Esophagus muscularis mucosa (tissue), 4 donors: ENCODE results near the gene SERPINB10. TPM values are rescaled to one million over a fixed set of nuclear protein-coding genes. Genes with fewer than 3 reads are reported as not detected.

ENCODE experiments used
- DNase-seq: peaks from one replicate; pipeline ENCODE4 v3.0.0-alpha.2; 2017; ENCODE audit errors: extremely low spot score
- H3K27ac ChIP-seq, 4 donors: fragments of 200-600 bp; sonication (generic); replicated peaks in 1 of 4; 1 replicate in 3 of 4; 2 replicates in 1 of 4; pipeline ENCODE4 v1.5.1; 2016 to 2019; ENCODE audit warnings: mild to moderate bottlenecking in 1 of 4
- H3K27me3 ChIP-seq, 4 donors: fragments of 200-600 bp; sonication (generic); one replicate each; pipeline versions ENCODE4 v1.5.1 to v1.6.0; 2016 to 2019
- H3K36me3 ChIP-seq, 4 donors: fragments of 200-600 bp; sonication (generic); one replicate each; pipeline ENCODE4 v1.5.1; 2016 to 2019
- H3K4me1 ChIP-seq, 4 donors: fragments of 200-600 bp; sonication (generic); one replicate each; pipeline ENCODE4 v1.5.1; 2016 to 2019
- H3K4me3 ChIP-seq, 4 donors: fragments of 200-600 bp; sonication (generic); 1 replicate in 2 of 4; 2 replicates in 2 of 4; pipeline ENCODE4 v1.5.1; 2016 to 2019; ENCODE audit warnings: mild to moderate bottlenecking in 4 of 4, moderate library complexity in 1 of 4
- H3K9me3 ChIP-seq, 4 donors: fragments of 200-600 bp; sonication (generic); 1 replicate in 3 of 4; 2 replicates in 1 of 4; pipeline ENCODE4 v1.5.1; 2016 to 2019
- CTCF ChIP-seq, 3 experiments: fragments of 200-600 bp in 2 of 3; fragments of 450-650 bp in 1 of 3; sonication (generic) in 2 of 3; IDR thresholded peaks; one replicate each; pipeline ENCODE4 v1.5.1; 2017 to 2019; ENCODE audit warnings: antibody characterized with exemption in 3 of 3, mild to moderate bottlenecking in 2 of 3, moderate library complexity in 1 of 3
- EP300 ChIP-seq: sonication (generic); formaldehyde crosslinking; IDR thresholded peaks from one replicate; pipeline ENCODE4 v1.6.1; 2017; ENCODE audit warnings: antibody characterized with exemption
- POLR2A ChIP-seq: fragments of 450-650 bp; IDR thresholded peaks from one replicate; pipeline ENCODE4 v1.6.1; 2017; ENCODE audit warnings: antibody characterized with exemption, moderate library complexity, mild to moderate bottlenecking, low read depth
- POLR2AphosphoS5 ChIP-seq, 2 donors: sonication (generic); formaldehyde crosslinking; IDR thresholded peaks; one replicate each; pipeline ENCODE4 v1.6.1; 2017; ENCODE audit warnings: antibody characterized with exemption in 2 of 2
- WGBS: methylation state at CpG from one replicate; pipeline ENCODE4 v1.1.5; 2018; 5-methylcytosine and 5-hydroxymethylcytosine counted together
- intact Hi-C: fragments of 100-400 bp; cut with DNase I; formaldehyde crosslinking; loops from one replicate; pipeline ENCODE4 v1.15.1; 2023
- total RNA-seq, 4 donors: library from RNA; depleted of rRNA; stranded (reverse); fragments of >200 nt; gene quantifications; one replicate each; pipeline versions ENCODE4 v1.1.0 to v1.2.1, GENCODE V29; 2016

The SERPINB10 gene
- total RNA-seq, 4 donors from 2014 or later, result 2.3 TPM; not detected in 3

GRCh38 chr18:63962137-63962536, 54.4 kb downstream of the SERPINB10 start:
- peaks cover 0 to 3% (median 0%) of the 10 kb centered on the region in 4 donors for H3K4me1 ChIP-seq
- no peaks in the 10 kb centered on the region for H3K9me3 ChIP-seq
- no peak for TF ChIP-seq CTCF (IDR thresholded peaks at IDR 0.05)
- no peak for TF ChIP-seq POLR2A
- no peak for TF ChIP-seq EP300
- TF ChIP-seq POLR2AphosphoS5 (IDR thresholded peaks at IDR 0.05), result no peak
- intact Hi-C loops, result loop anchor here (2.0 kb wide), 1 partner anchor 33 kb away; no protein-coding TSS in a partner anchor
- DNase-seq, result no peak
- H3K27ac ChIP-seq, result no peak overlapping the region
- WGBS, result 35% methylated on average over 1 of the region's 1 CpG
- no peaks in the 10 kb centered on the region for H3K36me3 ChIP-seq
- no peak overlapping the region for H3K4me3 ChIP-seq
- peaks cover 0 to 12% (median 0%) of the 10 kb centered on the region in 4 donors for H3K27me3 ChIP-seq

GRCh38 chr18:63963615-63964256, 56.0 kb downstream of the SERPINB10 start:
- intact Hi-C loops, result loop anchor here (2.0 kb wide), 2 partner anchors 15 to 31 kb away; no protein-coding TSS in a partner anchor
- Histone ChIP-seq H3K9me3 (no peaks in the 10 kb centered on the region), H3K27ac (no peak overlapping the region), H3K4me1 (peaks cover 0 to 3% (median 0%) of the 10 kb centered on the region in 4 donors), H3K27me3 (peaks cover 0 to 12% (median 0%) of the 10 kb centered on the region in 4 donors), H3K36me3 (no peaks in the 10 kb centered on the region), H3K4me3 (no peak overlapping the region)
- no peak for DNase-seq
- peak; percentile 65 to 86 (median 72) for TF ChIP-seq CTCF (IDR thresholded peaks at IDR 0.05)
- no peak for TF ChIP-seq POLR2AphosphoS5 (IDR thresholded peaks at IDR 0.05)
- 71% methylated on average over 1 of the region's 1 CpG for WGBS

- intact Hi-C loops, result loop anchor here (2.0 kb wide), 1 partner anchor 14 kb away; no protein-coding TSS in a partner anchor
- Histone ChIP-seq H3K4me1 (peaks cover 5 to 9% (median 8%) of the 10 kb centered on the region in 4 donors), H3K9me3 (no peaks in the 10 kb centered on the region), H3K4me3 (no peak overlapping the region), H3K27ac (no peak overlapping the region), H3K36me3 (no peaks in the 10 kb centered on the region), H3K27me3 (peaks cover 0 to 12% (median 0%) of the 10 kb centered on the region in 4 donors)
- no peak for TF ChIP-seq CTCF (IDR thresholded peaks at IDR 0.05)
- no peak for TF ChIP-seq EP300
- no peak for TF ChIP-seq POLR2AphosphoS5 (IDR thresholded peaks at IDR 0.05)
- no peak for TF ChIP-seq POLR2A
- no peak for DNase-seq
These were observed 57.1 kb downstream of the SERPINB10 start for GRCh38 chr18:63964908-63965307.

GRCh38 chr18:63965716-63966330, 58.1 kb downstream of the SERPINB10 start:
- WGBS, result 71% methylated on average over 5 of the region's 5 CpGs
- no peak overlapping the region for H3K4me3 ChIP-seq
- intact Hi-C loops, result loop anchor here (2.0 kb wide), 1 partner anchor 13 kb away; no protein-coding TSS in a partner anchor
- H3K27me3 ChIP-seq, result peaks cover 0 to 12% (median 0%) of the 10 kb centered on the region in 4 donors
- no peak overlapping the region for H3K27ac ChIP-seq
- DNase-seq, result no peak
- H3K36me3 ChIP-seq, result no peaks in the 10 kb centered on the region
- no peaks in the 10 kb centered on the region for H3K9me3 ChIP-seq
- peaks cover 5 to 12% (median 10%) of the 10 kb centered on the region in 4 donors for H3K4me1 ChIP-seq
- TF ChIP-seq EP300 (no peak), POLR2AphosphoS5 (IDR thresholded peaks at IDR 0.05) (no peak), CTCF (IDR thresholded peaks at IDR 0.05) (no peak), POLR2A (no peak)
